Measurements from ENCODE around the gene OR52E2. TPM values are rescaled to one million over a fixed set of nuclear protein-coding genes. Genes with fewer than 3 reads are reported as not detected.

OR52E2 gene
- polyA plus RNA-seq, 1 of the 3 experiments (the other 2 are of a cell fraction) = not detected

GRCh38 chr11:5043380-5043779 is 16.0 kb downstream of the OR52E2 start (continued):
- no peak for TF ChIP-seq MAX (IDR thresholded peaks at IDR 0.05; ENCODE audit: low read depth)
- TF ChIP-seq JUND (IDR thresholded peaks at IDR 0.05) = no peak
- TF ChIP-seq USF2 (IDR thresholded peaks at IDR 0.05; ENCODE audit: borderline replicate concordance, low read depth, low read length) = no peak
- no peak for TF ChIP-seq EZH2phosphoT487 (IDR thresholded peaks at IDR 0.05; ENCODE audit: borderline replicate concordance, low read depth)

DNA sequence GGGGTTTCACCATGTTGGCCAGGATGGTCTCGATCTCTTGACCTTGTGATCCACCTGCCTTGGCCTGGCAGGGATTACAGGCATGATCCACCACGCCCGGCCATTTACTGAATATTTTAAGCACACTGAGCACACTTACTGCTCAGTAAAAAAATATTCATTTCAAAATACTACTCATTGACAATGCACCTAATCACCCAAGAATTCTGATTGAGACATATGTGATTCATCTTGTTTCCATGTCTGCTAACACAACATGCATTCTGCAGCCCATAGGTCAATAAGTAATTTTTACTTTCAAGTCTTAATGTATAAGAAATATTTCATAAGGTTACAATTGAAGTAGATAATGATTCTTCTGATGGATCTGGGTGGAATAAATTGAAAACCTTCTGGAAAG is 17.3 kb downstream of the OR52E2 start:
- H3K4me1 ChIP-seq (ENCODE audit: control insufficient read depth in 1 of 2, insufficient read depth in 2 of 2, low read depth in 1 of 2, low read length in 1 of 2) = no peaks in the 10 kb centered on the region
- no peak overlapping the region for H2AFZ ChIP-seq (ENCODE audit: low read depth)
- 2% methylated on average over 3 of the region's 3 CpGs for WGBS (ENCODE audit: low lambda C conversion rate)
- no peaks in the 10 kb centered on the region for H3K9me3 ChIP-seq
- H3K27ac ChIP-seq (ENCODE audit: low read depth in 2 of 2, low read length in 1 of 2) = no peak overlapping the region
- no peaks in the 10 kb centered on the region for H3K79me2 ChIP-seq (ENCODE audit: insufficient read depth)
- no peaks in the 10 kb centered on the region for H3K9me2 ChIP-seq
- H4K20me1 ChIP-seq (ENCODE audit: insufficient read depth) = no peaks in the 10 kb centered on the region
- ChIA-PET POLR2A (no interaction called here), CTCF (no interaction called here)
- no peaks in the 10 kb centered on the region for H3K36me3 ChIP-seq (replicated peaks in 1 of 2; ENCODE audit: control insufficient read depth in 1 of 2, insufficient read depth in 2 of 2, low read length in 1 of 2)
- no peak overlapping the region for H3K9ac ChIP-seq
- no peaks in the 10 kb centered on the region for H3K27me3 ChIP-seq (ENCODE audit: insufficient read depth)
- no peak overlapping the region for H3K4me3 ChIP-seq (ENCODE audit: low read depth in 2 of 2, low read length in 1 of 2)
- H3K4me2 ChIP-seq = no peak overlapping the region
- TF ChIP-seq REST (IDR thresholded peaks at IDR 0.05; ENCODE audit: low read depth, low read length) (no peak), JUND (IDR thresholded peaks at IDR 0.05) (no peak), TAF1 (IDR thresholded peaks at IDR 0.05; ENCODE audit: borderline replicate concordance, low read depth, low read length) (no peak), USF1 (IDR thresholded peaks at IDR 0.05; ENCODE audit: borderline replicate concordance, low read depth) (no peak), MEF2A (IDR thresholded peaks at IDR 0.05; ENCODE audit: borderline replicate concordance, low read depth) (no peak), SMC3 (IDR thresholded peaks at IDR 0.05; ENCODE audit: low read depth, low read length) (no peak), CHD2 (IDR thresholded peaks at IDR 0.05; ENCODE audit: low read length, partially characterized antibody) (no peak), RCOR1 (IDR thresholded peaks at IDR 0.05; ENCODE audit: low read length) (no peak), ELF1 (IDR thresholded peaks at IDR 0.05) (no peak), USF2 (IDR thresholded peaks at IDR 0.05; ENCODE audit: borderline replicate concordance, low read depth, low read length) (no peak), RXRA (IDR thresholded peaks at IDR 0.05; ENCODE audit: borderline replicate concordance, low read depth) (no peak), CTCF (IDR thresholded peaks at IDR 0.05) (no peak), NRF1 (IDR thresholded peaks at IDR 0.05; ENCODE audit: low read depth, low read length) (no peak), FOXJ3 (CRISPR knock-in tag; IDR thresholded peaks at IDR 0.05) (no peak)
- no peaks in the 10 kb centered on the region for H3F3A ChIP-seq (replicated peaks; ENCODE audit: insufficient read depth)
- no peak for DNase-seq
